Parathyroid adenoma (tissue), 2 donors: ENCODE results near the gene HDAC5.

ENCODE experiments used
- H2AFZ ChIP-seq: fragments of 300-600 bp; sonication (generic); one replicate; pipeline ENCODE4 v1.7.0; 2017; ENCODE audit warnings: antibody characterized with exemption, mild to moderate bottlenecking
- H3K27ac ChIP-seq: fragments of 300-600 bp; sonication (generic); one replicate; pipeline ENCODE4 v1.7.0; 2017
- H3K27me3 ChIP-seq: fragments of 300-600 bp; sonication (generic); one replicate; pipeline ENCODE4 v1.7.0; 2017; ENCODE audit warnings: low read length; ENCODE audit not compliant: control insufficient read depth, insufficient read depth
- H3K36me3 ChIP-seq: fragments of 300-600 bp; sonication (generic); one replicate; pipeline ENCODE4 v1.7.0; 2017; ENCODE audit warnings: low read length; ENCODE audit not compliant: control insufficient read depth, insufficient read depth
- H3K4me1 ChIP-seq: fragments of 300-600 bp; sonication (generic); one replicate; pipeline ENCODE4 v1.7.0; 2017; ENCODE audit warnings: control low read depth
- H3K4me2 ChIP-seq: fragments of 300-600 bp; sonication (generic); one replicate; pipeline ENCODE4 v1.7.0; 2017; ENCODE audit warnings: low read length
- H3K4me3 ChIP-seq: fragments of 300-600 bp; sonication (generic); one replicate; pipeline ENCODE4 v1.7.0; 2017; ENCODE audit warnings: low read depth, low read length
- H3K79me2 ChIP-seq: fragments of 300-600 bp; sonication (generic); one replicate; pipeline ENCODE4 v1.7.0; 2017; ENCODE audit warnings: control low read depth
- H3K9ac ChIP-seq: fragments of 300-600 bp; sonication (generic); one replicate; pipeline ENCODE4 v1.7.0; 2017; ENCODE audit warnings: mild to moderate bottlenecking
- H3K9me3 ChIP-seq: fragments of 300-600 bp; sonication (generic); one replicate; pipeline ENCODE4 v1.7.0; 2017; ENCODE audit warnings: low read length; ENCODE audit not compliant: control insufficient read depth
- CTCF ChIP-seq: fragments of 300-600 bp; sonication (generic); IDR thresholded peaks from one replicate; pipeline ENCODE4 v1.7.0; 2017; ENCODE audit warnings: antibody characterized with exemption, mild to moderate bottlenecking
- donor health status: primary hyperparathyroidism.

HDAC5 gene

GRCh38 chr17:44083250-44083849 lies 40.1 kb downstream of the HDAC5 start:
- TF ChIP-seq CTCF = peak; percentile 85
- Histone ChIP-seq H3K9me3 (no peaks in the 10 kb centered on the region), H3K9ac (no peak overlapping the region), H3K4me3 (no peak overlapping the region), H3K4me2 (no peak overlapping the region), H3K79me2 (peaks cover 4% of the 10 kb centered on the region), H3K36me3 (no peaks in the 10 kb centered on the region), H3K4me1 (no peaks in the 10 kb centered on the region), H3K27me3 (no peaks in the 10 kb centered on the region), H3K27ac (peak overlapping the region; percentile 29), H2AFZ (no peak overlapping the region)

- Histone ChIP-seq H3K9me3 (no peaks in the 10 kb centered on the region), H3K4me1 (no peaks in the 10 kb centered on the region), H3K27me3 (no peaks in the 10 kb centered on the region), H3K79me2 (peaks cover 4% of the 10 kb centered on the region), H3K36me3 (no peaks in the 10 kb centered on the region), H3K9ac (no peak overlapping the region), H3K4me3 (no peak overlapping the region), H3K27ac (no peak overlapping the region), H2AFZ (no peak overlapping the region), H3K4me2 (no peak overlapping the region)
- no peak for TF ChIP-seq CTCF
Observed at GRCh38 chr17:44082256-44082927, 41.0 kb downstream of the HDAC5 start.

- Histone ChIP-seq H3K4me1 (no peaks in the 10 kb centered on the region), H3K4me2 (no peak overlapping the region), H2AFZ (no peak overlapping the region), H3K9me3 (no peaks in the 10 kb centered on the region), H3K27me3 (no peaks in the 10 kb centered on the region), H3K36me3 (no peaks in the 10 kb centered on the region), H3K79me2 (peaks cover 4% of the 10 kb centered on the region), H3K27ac (no peak overlapping the region), H3K4me3 (no peak overlapping the region), H3K9ac (no peak overlapping the region)
- TF ChIP-seq CTCF = no peak
Observed at GRCh38 chr17:44081681-44082080, 41.8 kb downstream of the HDAC5 start.

GRCh38 chr17:44079877-44080821 lies 43.3 kb downstream of the HDAC5 start:
- Histone ChIP-seq H3K4me1 (no peaks in the 10 kb centered on the region), H3K27me3 (no peaks in the 10 kb centered on the region), H3K79me2 (peaks cover 4% of the 10 kb centered on the region), H3K27ac (no peak overlapping the region), H2AFZ (no peak overlapping the region), H3K9ac (no peak overlapping the region), H3K36me3 (no peaks in the 10 kb centered on the region), H3K9me3 (no peaks in the 10 kb centered on the region), H3K4me3 (no peak overlapping the region), H3K4me2 (no peak overlapping the region)
- no peak for TF ChIP-seq CTCF
